ENCODE results near the gene PSTPIP2. TPM values are rescaled to one million over a fixed set of nuclear protein-coding genes. Genes with fewer than 3 reads are reported as not detected.

The PSTPIP2 gene
- polyA plus RNA-seq, 2 of the 4 experiments (the other 2 are of a cell fraction) = 0.10 to 0.19 TPM

DNA sequence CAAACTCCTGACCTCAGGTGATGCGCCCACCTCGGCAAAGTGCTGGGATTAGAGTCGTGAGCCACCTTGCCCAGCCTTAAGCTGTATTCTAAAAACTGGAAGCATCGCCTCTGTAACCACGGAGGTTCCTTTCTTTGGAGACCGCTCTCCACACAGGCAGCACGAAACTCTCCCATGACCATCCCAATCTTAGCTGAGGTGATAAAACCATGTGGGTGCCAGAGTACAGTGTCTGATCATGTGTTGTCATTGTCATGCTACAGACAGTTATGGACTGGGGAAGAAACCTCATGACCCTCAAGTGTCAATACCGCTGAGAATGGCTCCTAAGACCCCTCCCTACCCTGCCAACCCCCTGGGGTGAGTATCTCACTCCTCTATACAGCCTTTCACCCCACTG is 63.5 kb downstream of the PSTPIP2 start:
- POLR2A ChIA-PET = no interaction called here

DNA sequence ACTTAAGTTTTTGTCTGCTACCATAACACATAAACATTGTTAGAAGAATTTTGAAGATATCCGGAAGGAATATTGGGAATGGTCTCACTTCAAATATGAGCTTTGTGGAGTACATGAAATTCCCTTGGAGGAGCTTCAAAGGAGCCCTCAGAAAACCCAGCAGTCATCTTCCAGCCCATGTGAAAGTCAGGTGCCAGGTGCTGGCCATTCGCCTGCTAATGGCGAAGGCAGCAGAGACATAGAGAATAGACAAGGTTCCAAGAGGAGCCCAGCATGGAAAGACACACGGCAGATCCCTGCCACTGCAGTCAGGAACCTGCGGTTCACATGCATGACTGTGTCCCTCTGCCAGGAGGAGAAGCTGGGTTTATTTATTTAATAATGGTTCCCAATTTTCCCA is 64.9 kb downstream of the PSTPIP2 start:
- Histone ChIP-seq H3K27ac (no peak overlapping the region), H3K4me2 (no peak overlapping the region), H3K4me3 (no peak overlapping the region), H3K4me1 (no peaks in the 10 kb centered on the region), H3K9me3 (no peaks in the 10 kb centered on the region)
- TF ChIP-seq CHD2 (IDR thresholded peaks at IDR 0.05; ENCODE audit: low read length, partially characterized antibody) (no peak), EP300 (IDR thresholded peaks at IDR 0.05) (no peak), POLR2A (IDR thresholded peaks at IDR 0.05; ENCODE audit: low read length) (no peak), POLR2AphosphoS2 (conservative IDR thresholded peaks at IDR 0.05; ENCODE audit: low read length) (no peak), FOSB (CRISPR knock-in tag; IDR thresholded peaks at IDR 0.05) (no peak), HOXB13 (CRISPR knock-in tag; IDR thresholded peaks at IDR 0.05; ENCODE audit: low read depth) (no peak)
- TF ChIP-seq, protein P1, sequence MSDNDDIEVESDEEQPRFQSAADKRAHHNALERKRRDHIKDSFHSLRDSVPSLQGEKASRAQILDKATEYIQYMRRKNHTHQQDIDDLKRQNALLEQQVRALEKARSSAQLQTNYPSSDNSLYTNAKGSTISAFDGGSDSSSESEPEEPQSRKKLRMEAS (IDR thresholded peaks at IDR 0.05) = no peak
- TF ChIP-seq, protein P2, sequence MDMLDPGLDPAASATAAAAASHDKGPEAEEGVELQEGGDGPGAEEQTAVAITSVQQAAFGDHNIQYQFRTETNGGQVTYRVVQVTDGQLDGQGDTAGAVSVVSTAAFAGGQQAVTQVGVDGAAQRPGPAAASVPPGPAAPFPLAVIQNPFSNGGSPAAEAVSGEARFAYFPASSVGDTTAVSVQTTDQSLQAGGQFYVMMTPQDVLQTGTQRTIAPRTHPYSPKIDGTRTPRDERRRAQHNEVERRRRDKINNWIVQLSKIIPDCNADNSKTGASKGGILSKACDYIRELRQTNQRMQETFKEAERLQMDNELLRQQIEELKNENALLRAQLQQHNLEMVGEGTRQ (IDR thresholded peaks at IDR 0.05) = no peak
- TF ChIP-seq, protein P3, sequence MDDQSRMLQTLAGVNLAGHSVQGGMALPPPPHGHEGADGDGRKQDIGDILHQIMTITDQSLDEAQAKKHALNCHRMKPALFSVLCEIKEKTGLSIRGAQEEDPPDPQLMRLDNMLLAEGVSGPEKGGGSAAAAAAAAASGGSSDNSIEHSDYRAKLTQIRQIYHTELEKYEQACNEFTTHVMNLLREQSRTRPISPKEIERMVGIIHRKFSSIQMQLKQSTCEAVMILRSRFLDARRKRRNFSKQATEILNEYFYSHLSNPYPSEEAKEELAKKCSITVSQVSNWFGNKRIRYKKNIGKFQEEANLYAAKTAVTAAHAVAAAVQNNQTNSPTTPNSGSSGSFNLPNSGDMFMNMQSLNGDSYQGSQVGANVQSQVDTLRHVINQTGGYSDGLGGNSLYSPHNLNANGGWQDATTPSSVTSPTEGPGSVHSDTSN (IDR thresholded peaks at IDR 0.05) = no peak
- TF ChIP-seq, protein P4, sequence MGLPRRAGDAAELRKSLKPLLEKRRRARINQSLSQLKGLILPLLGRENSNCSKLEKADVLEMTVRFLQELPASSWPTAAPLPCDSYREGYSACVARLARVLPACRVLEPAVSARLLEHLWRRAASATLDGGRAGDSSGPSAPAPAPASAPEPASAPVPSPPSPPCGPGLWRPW (IDR thresholded peaks at IDR 0.05) = no peak
- DNase-seq (ENCODE audit: low read depth in 1 of 2, low spot score in 1 of 2) (no peak), FAIRE-seq (no peak), ATAC-seq (no peak)
- CTCF ChIA-PET = interaction anchor here (0.6 kb wide), 1 partner anchor 30 kb away, joined by 5 read pairs; no protein-coding TSS in a partner anchor
- POLR2A ChIA-PET = no interaction called here
- 82% methylated on average over 5 of the region's 5 CpGs for WGBS (ENCODE audit: missing lambda C conversion rate)

More for the DNA sequence above, 63.5 kb downstream of the PSTPIP2 start:
- H3K4me1 ChIP-seq = no peaks in the 10 kb centered on the region
- no peak for ATAC-seq
- FAIRE-seq = no peak
- H3K27ac ChIP-seq = no peak overlapping the region
- CTCF ChIA-PET = no interaction called here
- no peaks in the 10 kb centered on the region for H3K9me3 ChIP-seq
- TF ChIP-seq KDM5A (IDR thresholded peaks at IDR 0.05) (no peak), CEBPB (IDR thresholded peaks at IDR 0.05) (no peak), HDAC2 (IDR thresholded peaks at IDR 0.05) (no peak), ZFP36 (IDR thresholded peaks at IDR 0.05; ENCODE audit: borderline replicate concordance, partially characterized antibody) (no peak), ZNF302 (CRISPR knock-in tag; IDR thresholded peaks at IDR 0.05) (no peak), KDM1A (IDR thresholded peaks at IDR 0.05; ENCODE audit: low read depth) (no peak), RCOR1 (IDR thresholded peaks at IDR 0.05; ENCODE audit: low read depth, low read length) (no peak), SREBF2 (IDR thresholded peaks at IDR 0.05) (no peak), CBX2 (IDR thresholded peaks at IDR 0.05; ENCODE audit: borderline replicate concordance, low read depth) (no peak)
- TF ChIP-seq, protein P5, sequence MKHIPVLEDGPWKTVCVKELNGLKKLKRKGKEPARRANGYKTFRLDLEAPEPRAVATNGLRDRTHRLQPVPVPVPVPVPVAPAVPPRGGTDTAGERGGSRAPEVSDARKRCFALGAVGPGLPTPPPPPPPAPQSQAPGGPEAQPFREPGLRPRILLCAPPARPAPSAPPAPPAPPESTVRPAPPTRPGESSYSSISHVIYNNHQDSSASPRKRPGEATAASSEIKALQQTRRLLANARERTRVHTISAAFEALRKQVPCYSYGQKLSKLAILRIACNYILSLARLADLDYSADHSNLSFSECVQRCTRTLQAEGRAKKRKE (CRISPR knock-in tag; IDR thresholded peaks at IDR 0.05; ENCODE audit: low read depth) = no peak
- WGBS (ENCODE audit: missing lambda C conversion rate) = 66% methylated on average over 6 of the region's 8 CpGs
- DNase-seq (ENCODE audit: low read depth in 1 of 2, low spot score in 1 of 2) = no peak
- no peak overlapping the region for H3K4me2 ChIP-seq
- no peak overlapping the region for H3K4me3 ChIP-seq

DNA sequence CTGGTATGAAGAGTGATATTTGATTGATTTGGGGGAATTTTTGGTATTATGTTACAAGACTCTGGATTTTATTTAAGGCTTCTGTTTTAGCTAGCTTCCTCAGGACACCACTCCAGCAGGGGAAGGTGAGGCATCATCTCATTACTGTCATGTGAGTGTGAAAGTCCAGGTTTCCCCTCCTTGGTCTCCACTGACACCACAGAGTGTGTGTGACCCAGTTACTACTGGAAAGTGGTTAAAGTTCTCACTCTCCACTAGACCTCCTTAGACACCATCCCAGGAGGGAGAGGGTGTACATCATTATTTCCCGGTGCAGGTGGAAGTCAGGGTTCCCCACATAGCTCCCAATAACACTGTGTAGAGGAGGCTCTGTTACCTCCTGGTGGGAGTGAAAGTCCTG is 69.1 kb downstream of the PSTPIP2 start:
- Histone ChIP-seq H3K27ac (no peak overlapping the region), H3K4me2 (no peak overlapping the region), H3K4me3 (no peak overlapping the region), H3K9me3 (no peaks in the 10 kb centered on the region), H3K4me1 (no peaks in the 10 kb centered on the region)
- no peak for TF ChIP-seq EP300 (IDR thresholded peaks at IDR 0.05)
- TF ChIP-seq HDAC2 (IDR thresholded peaks at IDR 0.05) = no peak
- no peak for TF ChIP-seq RCOR1 (IDR thresholded peaks at IDR 0.05; ENCODE audit: low read depth, low read length)
- no peak for TF ChIP-seq NPAS2 (CRISPR knock-in tag; IDR thresholded peaks at IDR 0.05; ENCODE audit: borderline replicate concordance)
- TF ChIP-seq SREBF2 (IDR thresholded peaks at IDR 0.05) = no peak
- no peak for TF ChIP-seq MAFK (IDR thresholded peaks at IDR 0.05; ENCODE audit: partially characterized antibody)
- no peak for TF ChIP-seq ESRRA (IDR thresholded peaks at IDR 0.05; ENCODE audit: borderline replicate concordance, low read length)
- TF ChIP-seq PHF8 (IDR thresholded peaks at IDR 0.05; ENCODE audit: borderline replicate concordance, low read depth) = no peak
- TF ChIP-seq KDM1A (IDR thresholded peaks at IDR 0.05; ENCODE audit: low read depth) = no peak
- TF ChIP-seq FOSL2 (IDR thresholded peaks at IDR 0.05) = no peak
- no peak for TF ChIP-seq FOSL2 (CRISPR knock-in tag; IDR thresholded peaks at IDR 0.05)
- TF ChIP-seq, protein P6, sequence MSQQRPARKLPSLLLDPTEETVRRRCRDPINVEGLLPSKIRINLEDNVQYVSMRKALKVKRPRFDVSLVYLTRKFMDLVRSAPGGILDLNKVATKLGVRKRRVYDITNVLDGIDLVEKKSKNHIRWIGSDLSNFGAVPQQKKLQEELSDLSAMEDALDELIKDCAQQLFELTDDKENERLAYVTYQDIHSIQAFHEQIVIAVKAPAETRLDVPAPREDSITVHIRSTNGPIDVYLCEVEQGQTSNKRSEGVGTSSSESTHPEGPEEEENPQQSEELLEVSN (IDR thresholded peaks at IDR 0.05; ENCODE audit: borderline replicate concordance, low read depth) = no peak
- TF ChIP-seq, protein P7, sequence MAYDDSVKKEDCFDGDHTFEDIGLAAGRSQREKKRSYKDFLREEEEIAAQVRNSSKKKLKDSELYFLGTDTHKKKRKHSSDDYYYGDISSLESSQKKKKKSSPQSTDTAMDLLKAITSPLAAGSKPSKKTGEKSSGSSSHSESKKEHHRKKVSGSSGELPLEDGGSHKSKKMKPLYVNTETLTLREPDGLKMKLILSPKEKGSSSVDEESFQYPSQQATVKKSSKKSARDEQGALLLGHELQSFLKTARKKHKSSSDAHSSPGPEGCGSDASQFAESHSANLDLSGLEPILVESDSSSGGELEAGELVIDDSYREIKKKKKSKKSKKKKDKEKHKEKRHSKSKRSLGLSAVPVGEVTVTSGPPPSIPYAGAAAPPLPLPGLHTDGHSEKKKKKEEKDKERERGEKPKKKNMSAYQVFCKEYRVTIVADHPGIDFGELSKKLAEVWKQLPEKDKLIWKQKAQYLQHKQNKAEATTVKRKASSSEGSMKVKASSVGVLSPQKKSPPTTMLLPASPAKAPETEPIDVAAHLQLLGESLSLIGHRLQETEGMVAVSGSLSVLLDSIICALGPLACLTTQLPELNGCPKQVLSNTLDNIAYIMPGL (CRISPR knock-in tag; IDR thresholded peaks at IDR 0.05; ENCODE audit: borderline replicate concordance) = no peak
- TF ChIP-seq HOXB5 (CRISPR knock-in tag; IDR thresholded peaks at IDR 0.05) = no peak
- TF ChIP-seq GATA3 (IDR thresholded peaks at IDR 0.05; ENCODE audit: borderline replicate concordance) = no peak
- TF ChIP-seq BHLHE40 (IDR thresholded peaks at IDR 0.05; ENCODE audit: low read depth, low read length) = no peak
- no peak for TF ChIP-seq FOSB (CRISPR knock-in tag; IDR thresholded peaks at IDR 0.05)
- 67% methylated on average over 1 of the region's 1 CpG for WGBS (ENCODE audit: missing lambda C conversion rate)
- ATAC-seq (no peak), FAIRE-seq (no peak), DNase-seq (ENCODE audit: low read depth in 1 of 2, low spot score in 1 of 2) (no peak)
- ChIA-PET CTCF (interaction anchor here (1.1 kb wide), 1 partner anchor 71 kb away, joined by 4 read pairs; no protein-coding TSS in a partner anchor), POLR2A (no interaction called here)
